ENCODE measurements around the gene AKAIN1. TPM values are rescaled to one million over a fixed set of nuclear protein-coding genes. Genes with fewer than 3 reads are reported as not detected.

Gene AKAIN1
- total RNA-seq, 4 donors from 2014 or later = not detected

- TF ChIP-seq POLR2A (IDR thresholded peaks at IDR 0.05) (no peak), CTCF (IDR thresholded peaks at IDR 0.05) (no peak)
- DNase-seq (ENCODE audit: low spot score in 2 of 2) = no peak
- intact Hi-C loops (cut with DNase I; ENCODE audit: low total_unique reads) = no loop called here
- 82 to 85% methylated on average over 6 of the region's 6 CpGs for WGBS, 2 donors
- H3K4me3 ChIP-seq (ENCODE audit: low read depth, poor library complexity, severe bottlenecking) = no peak overlapping the region
Observed at GRCh38 chr18:5152343-5153020, 44.6 kb downstream of the AKAIN1 start.

GRCh38 chr18:5150894-5151293 is 46.2 kb downstream of the AKAIN1 start:
- DNase-seq (ENCODE audit: low spot score in 2 of 2) = no peak
- WGBS, 2 donors = 88 to 95% methylated on average over 1 of the region's 1 CpG
- intact Hi-C loops (cut with DNase I; ENCODE audit: low total_unique reads) = no loop called here
- TF ChIP-seq POLR2A (IDR thresholded peaks at IDR 0.05) (no peak), CTCF (IDR thresholded peaks at IDR 0.05) (no peak)
- H3K4me3 ChIP-seq (ENCODE audit: low read depth, poor library complexity, severe bottlenecking) = no peak overlapping the region

GRCh38 chr18:5146093-5146492 is 51.0 kb downstream of the AKAIN1 start:
- WGBS, 2 donors = 65 to 73% methylated on average over 4 of the region's 4 CpGs
- TF ChIP-seq CTCF (IDR thresholded peaks at IDR 0.05) (no peak), POLR2A (IDR thresholded peaks at IDR 0.05) (no peak)
- no peak overlapping the region for H3K4me3 ChIP-seq (ENCODE audit: low read depth, poor library complexity, severe bottlenecking)
- intact Hi-C loops (cut with DNase I; ENCODE audit: low total_unique reads) = no loop called here
- DNase-seq (ENCODE audit: low spot score in 2 of 2) = no peak

GRCh38 chr18:5145168-5145825 is 51.8 kb downstream of the AKAIN1 start:
- WGBS, 2 donors = 82 to 84% methylated on average over 10 of the region's 10 CpGs
- H3K4me3 ChIP-seq (ENCODE audit: low read depth, poor library complexity, severe bottlenecking) = no peak overlapping the region
- DNase-seq (ENCODE audit: low spot score in 2 of 2) = no peak
- no peak for TF ChIP-seq POLR2A (IDR thresholded peaks at IDR 0.05)
- TF ChIP-seq CTCF (IDR thresholded peaks at IDR 0.05) = no peak
- intact Hi-C loops (cut with DNase I; ENCODE audit: low total_unique reads) = no loop called here

- TF ChIP-seq POLR2A (IDR thresholded peaks at IDR 0.05) = no peak
- no peak for TF ChIP-seq CTCF (IDR thresholded peaks at IDR 0.05)
- no peak overlapping the region for H3K4me3 ChIP-seq (ENCODE audit: low read depth, poor library complexity, severe bottlenecking)
- no peak for DNase-seq (ENCODE audit: low spot score in 2 of 2)
- WGBS, 2 donors = 62 to 69% methylated on average over 1 of the region's 1 CpG
- intact Hi-C loops (cut with DNase I; ENCODE audit: low total_unique reads) = no loop called here
Observed at GRCh38 chr18:5144629-5145028, 52.4 kb downstream of the AKAIN1 start.
